PC-3 (cell line): Measurements from ENCODE around the gene LHCGR. TPM values are rescaled to one million over a fixed set of nuclear protein-coding genes. Genes with fewer than 3 reads are reported as not detected.
A peak's percentile ranks its signal among the peaks of the same experiment; 100 is the strongest.

Source experiments
- ATAC-seq: fragments of 200-7000 bp; cut with Tn5 transposase; 2 replicates; pipeline ENCODE4 v1.9.1; 2020; ENCODE audit warnings: mild to moderate bottlenecking, moderate library complexity
- BruUV-seq: library from RNA; stranded (reverse); fragments of 400-500 nt; replicated peaks from 2 replicates; lab custom pipeline; 2021; lab: Mats Ljungman, UMichigan
- CTCF ChIA-PET: fragments of 300-600 bp; sonication (Branson Sonifier 250); formaldehyde crosslinking; loops from one replicate; lab custom pipeline; 2022; ENCODE audit warnings: antibody characterized with exemption; lab: Charles Lee
- POLR2A ChIA-PET: fragments of 300-600 bp; sonication (Branson Sonifier 250); formaldehyde crosslinking; loops from one replicate; lab custom pipeline; 2022; ENCODE audit warnings: antibody characterized with exemption; ENCODE audit not compliant: unreplicated experiment; lab: Charles Lee
- DNase-seq: peaks from one replicate; pipeline ENCODE4 v3.0.0-alpha.2; 2015
- H2AFZ ChIP-seq: fragments of 300-600 bp; sonication (generic); 2 replicates; pipeline ENCODE4 v1.6.0; 2016; ENCODE audit warnings: antibody characterized with exemption, low read length
- H3F3A ChIP-seq: fragments of 300-600 bp; sonication (generic); one replicate; pipeline ENCODE4 v1.6.0; 2017; ENCODE audit warnings: antibody characterized with exemption, low read length, control low read depth, mild to moderate bottlenecking; ENCODE audit not compliant: unreplicated experiment
- H3K27ac ChIP-seq: fragments of 300-600 bp; sonication (generic); 2 replicates; pipeline ENCODE4 v1.5.1; 2016; ENCODE audit warnings: mild to moderate bottlenecking, low read length
- H3K27me3 ChIP-seq: fragments of 300-600 bp; sonication (generic); 2 replicates; pipeline ENCODE4 v1.6.1; 2016; ENCODE audit warnings: low read length, mixed read lengths
- H3K36me3 ChIP-seq: fragments of 300-600 bp; sonication (generic); 2 replicates; pipeline ENCODE4 v1.6.1; 2016; ENCODE audit warnings: low read depth, mixed run types, low read length, mixed read lengths
- H3K4me1 ChIP-seq: fragments of 300-600 bp; sonication (generic); 2 replicates; pipeline ENCODE4 v1.5.1; 2016; ENCODE audit warnings: low read length; ENCODE audit not compliant: insufficient read depth
- H3K4me2 ChIP-seq: fragments of 300-600 bp; sonication (generic); 2 replicates; pipeline ENCODE4 v1.6.0; 2016; ENCODE audit warnings: low read length
- H3K4me3 ChIP-seq: fragments of 300-600 bp; sonication (generic); 2 replicates; pipeline ENCODE4 v1.5.1; 2016; ENCODE audit warnings: mild to moderate bottlenecking, low read length, mixed read lengths
- H3K79me2 ChIP-seq: fragments of 300-600 bp; sonication (generic); 2 replicates; pipeline ENCODE4 v1.6.1; 2017; ENCODE audit warnings: low read length, mixed read lengths
- H3K9ac ChIP-seq: fragments of 300-600 bp; sonication (generic); 2 replicates; pipeline ENCODE4 v1.6.0; 2016; ENCODE audit warnings: mild to moderate bottlenecking, low read length
- H3K9me2 ChIP-seq: fragments of 300-600 bp; sonication (generic); replicated peaks from 2 replicates; pipeline ENCODE4 v1.6.1; 2016; ENCODE audit warnings: mixed run types, low read length, mixed read lengths
- H3K9me3 ChIP-seq: fragments of 300-600 bp; sonication (generic); 2 replicates; pipeline ENCODE4 v1.6.1; 2016; ENCODE audit warnings: low read length, mixed read lengths
- H4K20me1 ChIP-seq: fragments of 300-600 bp; sonication (generic); 2 replicates; pipeline ENCODE4 v1.6.1; 2016; ENCODE audit warnings: low read length, mixed read lengths
- CTCF ChIP-seq: fragments of 300-600 bp; sonication (generic); conservative IDR thresholded peaks from 2 replicates; pipeline ENCODE4 v1.5.1; 2017; ENCODE audit warnings: antibody characterized with exemption, low read depth, mild to moderate bottlenecking, low read length
- EZH2 ChIP-seq: fragments of 300-600 bp; sonication (generic); IDR thresholded peaks from one replicate; pipeline ENCODE4 v1.6.1; 2017; ENCODE audit warnings: antibody characterized with exemption, mild to moderate bottlenecking, low read length; ENCODE audit not compliant: unreplicated experiment
- EZH2phosphoT487 ChIP-seq: fragments of 300-600 bp; sonication (generic); IDR thresholded peaks from 2 replicates; pipeline ENCODE4 v1.6.1; 2018; ENCODE audit warnings: mild to moderate bottlenecking, antibody characterized with exemption, low read length, borderline replicate concordance
- intact Hi-C: fragments of 100-400 bp; cut with micrococcal nuclease; formaldehyde crosslinking; loops from 2 replicates; pipeline ENCODE4 v1.9.0; 2023
- total RNA-seq: library from RNA; depleted of rRNA; stranded (reverse); fragments of >200 nt; gene quantifications from 2 replicates; pipeline ENCODE4 v1.2.3, GENCODE V29; 2014

Gene LHCGR
- total RNA-seq, 1 experiment from 2014 or later = not detected

DNA sequence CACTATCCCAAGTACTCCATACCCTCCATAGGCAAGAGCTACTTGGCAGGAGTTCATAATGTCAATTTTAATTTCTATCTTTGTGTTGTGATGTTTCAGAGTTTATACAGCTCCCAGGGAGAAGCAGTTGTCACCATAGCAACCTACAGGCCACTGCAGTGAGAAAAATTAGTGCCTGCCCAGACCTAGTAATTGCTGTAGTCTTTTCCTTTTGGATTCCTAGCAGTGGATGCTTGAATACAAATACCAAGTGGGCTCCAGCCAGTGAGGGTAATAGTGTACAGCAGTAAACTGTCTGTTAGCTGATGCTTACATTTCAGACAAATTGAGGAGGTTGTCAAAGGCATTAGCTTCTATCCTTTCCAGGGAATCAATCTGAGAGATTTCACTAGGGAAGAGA is 26.7 kb downstream of the LHCGR start:
- BruUV-seq = no TSS peak
- no peak for TF ChIP-seq CTCF
- TF ChIP-seq EZH2phosphoT487 = no peak
- no peak for TF ChIP-seq EZH2
- ATAC-seq (no peak), DNase-seq (no peak)
- no peak overlapping the region for H2AFZ ChIP-seq
- intact Hi-C loops = no loop called here
- ChIA-PET CTCF (no interaction called here), POLR2A (no interaction called here)
- H3K9me3 ChIP-seq = no peaks in the 10 kb centered on the region
- H4K20me1 ChIP-seq = no peaks in the 10 kb centered on the region
- H3K4me3 ChIP-seq = no peak overlapping the region
- H3K79me2 ChIP-seq = no peaks in the 10 kb centered on the region
- no peak overlapping the region for H3K4me2 ChIP-seq
- H3K36me3 ChIP-seq = no peaks in the 10 kb centered on the region
- no peaks in the 10 kb centered on the region for H3K9me2 ChIP-seq
- H3K4me1 ChIP-seq = no peaks in the 10 kb centered on the region
- no peaks in the 10 kb centered on the region for H3F3A ChIP-seq
- no peak overlapping the region for H3K27ac ChIP-seq
- no peak overlapping the region for H3K9ac ChIP-seq
- peaks cover 27% of the 10 kb centered on the region for H3K27me3 ChIP-seq

DNA sequence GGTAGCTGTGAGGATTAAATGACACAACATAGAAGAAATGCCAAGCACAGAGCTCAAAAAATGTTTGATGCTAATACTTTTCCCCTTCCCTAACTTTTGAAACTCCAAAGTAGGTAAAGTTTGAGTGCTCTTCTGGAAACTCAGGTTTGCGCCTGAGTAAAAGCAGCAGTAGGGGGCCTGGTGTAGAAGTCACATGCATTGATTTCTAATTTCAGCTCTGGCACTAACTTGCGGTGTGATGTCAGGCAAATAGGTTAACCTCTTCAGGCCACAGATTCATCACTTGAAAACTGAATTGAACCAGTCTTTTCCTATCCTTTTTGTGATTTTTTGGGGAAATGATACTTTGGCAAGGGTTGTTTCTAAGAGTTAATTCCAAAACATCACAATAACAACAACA is 27.2 kb downstream of the LHCGR start:
- no peaks in the 10 kb centered on the region for H3K9me2 ChIP-seq
- no peaks in the 10 kb centered on the region for H3K4me1 ChIP-seq
- H3K9ac ChIP-seq = no peak overlapping the region
- H3K4me3 ChIP-seq = no peak overlapping the region
- no peaks in the 10 kb centered on the region for H3K79me2 ChIP-seq
- CTCF ChIA-PET = no interaction called here
- BruUV-seq = no TSS peak
- H2AFZ ChIP-seq = no peak overlapping the region
- H4K20me1 ChIP-seq = no peaks in the 10 kb centered on the region
- ATAC-seq (no peak), DNase-seq (no peak)
- H3K9me3 ChIP-seq = no peaks in the 10 kb centered on the region
- POLR2A ChIA-PET = no interaction called here
- no peaks in the 10 kb centered on the region for H3F3A ChIP-seq
- no peak overlapping the region for H3K27ac ChIP-seq
- intact Hi-C loops = no loop called here
- no peaks in the 10 kb centered on the region for H3K36me3 ChIP-seq
- no peak overlapping the region for H3K4me2 ChIP-seq
- TF ChIP-seq CTCF (no peak), EZH2 (no peak), EZH2phosphoT487 (no peak)
- H3K27me3 ChIP-seq = peaks cover 26% of the 10 kb centered on the region

DNA sequence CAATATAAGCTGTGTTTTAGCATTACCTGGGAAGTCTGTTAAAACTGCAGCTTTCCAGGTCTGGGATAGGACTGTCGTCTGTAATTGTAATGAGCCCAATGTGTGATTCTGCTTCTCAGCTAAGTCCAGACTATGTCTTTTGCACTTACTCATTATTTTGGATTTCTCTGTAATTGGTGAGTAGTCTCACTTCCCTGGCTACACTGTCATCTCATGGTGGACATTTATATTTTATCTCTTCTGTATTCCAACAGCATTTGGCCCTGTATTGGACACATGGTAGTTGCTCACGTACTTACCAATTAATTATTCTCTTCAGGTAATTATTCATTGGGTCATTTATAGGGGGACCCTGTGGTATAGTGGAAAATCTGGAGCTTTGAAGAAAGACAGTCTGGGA is 28.0 kb downstream of the LHCGR start:
- ATAC-seq (peak; percentile 35), DNase-seq (peak; percentile 57)
- Histone ChIP-seq H3K79me2 (no peaks in the 10 kb centered on the region), H2AFZ (no peak overlapping the region), H3K27me3 (peaks cover 19% of the 10 kb centered on the region), H3K27ac (no peak overlapping the region), H3K4me1 (no peaks in the 10 kb centered on the region), H3K9ac (no peak overlapping the region), H3K9me3 (no peaks in the 10 kb centered on the region), H3K4me2 (no peak overlapping the region), H3F3A (no peaks in the 10 kb centered on the region), H4K20me1 (no peaks in the 10 kb centered on the region), H3K36me3 (no peaks in the 10 kb centered on the region), H3K9me2 (no peaks in the 10 kb centered on the region), H3K4me3 (no peak overlapping the region)
- POLR2A ChIA-PET = no interaction called here
- intact Hi-C loops = loop anchor here (1.0 kb wide), 1 partner anchor 126 kb away; no protein-coding TSS in a partner anchor
- no TSS peak for BruUV-seq
- CTCF ChIA-PET = interaction anchor here (0.6 kb wide), 1 partner anchor 97 kb away, joined by 3 read pairs; no protein-coding TSS in a partner anchor
- TF ChIP-seq CTCF (peak; percentile 54), EZH2phosphoT487 (no peak)
